ENCODE measurements around the gene SDCBP2.

DNA sequence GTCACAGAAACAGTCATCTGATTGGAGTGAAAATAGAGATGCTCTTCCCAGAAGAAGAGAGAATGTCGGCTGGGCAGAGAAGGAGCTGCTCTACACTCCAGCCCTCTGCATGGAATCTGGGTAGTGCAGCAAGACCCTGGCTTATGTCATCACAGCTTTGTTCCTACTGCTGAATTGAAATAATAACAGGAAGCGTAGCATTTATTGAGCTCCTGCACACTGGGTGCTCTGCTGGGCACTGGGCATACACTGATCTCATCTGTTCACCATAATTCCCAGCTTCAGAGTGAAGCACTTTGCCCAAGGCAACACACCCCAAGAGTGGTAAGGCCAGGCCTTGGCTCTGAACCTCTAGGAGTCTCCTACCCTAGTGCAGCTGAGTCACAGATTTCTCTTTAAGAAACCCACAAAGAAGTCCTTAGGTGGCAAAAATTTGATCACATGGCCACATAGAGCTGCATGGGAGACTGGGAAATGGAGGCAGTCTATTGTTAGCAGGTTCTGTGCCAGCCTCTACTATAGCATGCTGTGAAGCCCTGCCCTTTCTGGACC is 3.9 kb upstream of the SDCBP2 start:
- TF ChIP-seq, protein P1, sequence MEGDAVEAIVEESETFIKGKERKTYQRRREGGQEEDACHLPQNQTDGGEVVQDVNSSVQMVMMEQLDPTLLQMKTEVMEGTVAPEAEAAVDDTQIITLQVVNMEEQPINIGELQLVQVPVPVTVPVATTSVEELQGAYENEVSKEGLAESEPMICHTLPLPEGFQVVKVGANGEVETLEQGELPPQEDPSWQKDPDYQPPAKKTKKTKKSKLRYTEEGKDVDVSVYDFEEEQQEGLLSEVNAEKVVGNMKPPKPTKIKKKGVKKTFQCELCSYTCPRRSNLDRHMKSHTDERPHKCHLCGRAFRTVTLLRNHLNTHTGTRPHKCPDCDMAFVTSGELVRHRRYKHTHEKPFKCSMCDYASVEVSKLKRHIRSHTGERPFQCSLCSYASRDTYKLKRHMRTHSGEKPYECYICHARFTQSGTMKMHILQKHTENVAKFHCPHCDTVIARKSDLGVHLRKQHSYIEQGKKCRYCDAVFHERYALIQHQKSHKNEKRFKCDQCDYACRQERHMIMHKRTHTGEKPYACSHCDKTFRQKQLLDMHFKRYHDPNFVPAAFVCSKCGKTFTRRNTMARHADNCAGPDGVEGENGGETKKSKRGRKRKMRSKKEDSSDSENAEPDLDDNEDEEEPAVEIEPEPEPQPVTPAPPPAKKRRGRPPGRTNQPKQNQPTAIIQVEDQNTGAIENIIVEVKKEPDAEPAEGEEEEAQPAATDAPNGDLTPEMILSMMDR (IDR thresholded peaks at IDR 0.05; ENCODE audit: low read depth, low read length) = no peak
- no peak for TF ChIP-seq EZH2phosphoT487 (IDR thresholded peaks at IDR 0.05; ENCODE audit: low read depth)

Measured in OCI-LY3 (cell line).